CD4-positive, alpha-beta T cell treated with Interleukin-2 at 100 ng/mL for 4 hours (primary cell): ENCODE measurements around the gene TMEM238.
"Not testable (repeated sequence)": the region's sequence is repeated elsewhere in the genome, so short reads cannot be mapped to it uniquely, and the experiment has no call there.

ENCODE experiments used
- DNase-seq: peaks from one replicate; pipeline ENCODE4 v3.0.0-alpha.2; 2020; ENCODE audit warnings: low spot score

Gene TMEM238

GRCh38 chr19:55401390-55401789 is 17.3 kb upstream of the TMEM238 start:
- DNase-seq, result not testable (repeated sequence)

- no peak for DNase-seq
Observed at GRCh38 chr19:55400281-55401087, 16.4 kb upstream of the TMEM238 start.

- no peak for DNase-seq
Observed at GRCh38 chr19:55398200-55398925, 14.3 kb upstream of the TMEM238 start.

GRCh38 chr19:55392820-55393761 is 9.0 kb upstream of the TMEM238 start:
- DNase-seq, result no peak

GRCh38 chr19:55391702-55392615 is 7.9 kb upstream of the TMEM238 start:
- no peak for DNase-seq

GRCh38 chr19:55391191-55391670 is 7.1 kb upstream of the TMEM238 start:
- DNase-seq, result no peak

GRCh38 chr19:55390461-55390880 is 6.4 kb upstream of the TMEM238 start:
- DNase-seq, result no peak

- no peak for DNase-seq
Observed at GRCh38 chr19:55389386-55390317, 5.6 kb upstream of the TMEM238 start.

- DNase-seq, result no peak
Observed at GRCh38 chr19:55387736-55388497, 3.8 kb upstream of the TMEM238 start.

- DNase-seq, result no peak
Observed at GRCh38 chr19:55386493-55386971, 2.4 kb upstream of the TMEM238 start.

- DNase-seq, result peak; percentile 99
Observed at GRCh38 chr19:55385724-55386492, 1.8 kb upstream of the TMEM238 start, which contains the start of gene RPL28. Gene RPL28 (plus strand): TSS chr19:55385932. CDS start chr19:55386358, 426 bp downstream.

- DNase-seq, result peak; percentile 98
Observed at GRCh38 chr19:55384920-55385723, 1.0 kb upstream of the TMEM238 start.

GRCh38 chr19:55383279-55384130 is 587 bp downstream of the TMEM238 start:
- DNase-seq, result peak; percentile 38

GRCh38 chr19:55382522-55383054 is 1.5 kb downstream of the TMEM238 start:
- DNase-seq, result no peak

GRCh38 chr19:55382013-55382412 is 2.1 kb downstream of the TMEM238 start:
- no peak for DNase-seq

GRCh38 chr19:55379174-55379573 is 4.9 kb downstream of the TMEM238 start:
- no peak for DNase-seq
